GM19328 (cell line): ENCODE results near the gene MRPL12.

Source experiments
- ATAC-seq: cut with Tn5 transposase; IDR thresholded peaks from one replicate; pipeline ENCODE4 v1.9.1; 2021; ENCODE audit warnings: mild to moderate bottlenecking, moderate library complexity; ENCODE audit not compliant: unreplicated experiment

MRPL12 gene

DNA sequence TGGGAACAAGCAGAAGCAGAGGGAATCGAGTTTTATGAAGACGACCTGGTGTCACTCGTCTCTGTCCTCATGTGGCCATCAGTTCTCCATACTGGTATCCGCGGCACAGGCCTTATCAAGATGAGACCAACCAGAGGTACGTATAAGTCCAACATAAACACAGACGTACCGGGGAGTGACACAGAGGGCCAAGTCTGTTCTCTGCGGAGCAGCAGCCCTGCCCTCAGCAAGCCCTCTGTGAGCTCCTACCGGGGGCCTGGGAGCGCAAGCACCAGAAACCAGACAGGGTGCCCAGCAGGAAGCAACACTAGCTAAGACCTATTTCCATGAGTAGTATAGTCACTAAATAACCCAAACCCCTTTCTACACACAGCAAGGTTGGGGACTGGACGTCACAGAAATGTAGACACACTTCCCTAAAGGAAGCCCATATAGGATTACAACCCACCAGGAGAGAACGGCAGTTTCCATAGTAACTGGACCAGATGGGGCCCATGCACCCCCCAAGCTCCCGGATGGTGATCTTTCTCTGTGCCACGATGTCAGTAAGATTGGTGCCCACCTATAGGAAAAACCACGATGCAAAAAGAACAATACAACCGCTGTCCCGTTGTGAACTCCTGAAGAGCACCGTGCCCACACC is 20.5 kb upstream of the MRPL12 start:
- no peak for ATAC-seq

DNA sequence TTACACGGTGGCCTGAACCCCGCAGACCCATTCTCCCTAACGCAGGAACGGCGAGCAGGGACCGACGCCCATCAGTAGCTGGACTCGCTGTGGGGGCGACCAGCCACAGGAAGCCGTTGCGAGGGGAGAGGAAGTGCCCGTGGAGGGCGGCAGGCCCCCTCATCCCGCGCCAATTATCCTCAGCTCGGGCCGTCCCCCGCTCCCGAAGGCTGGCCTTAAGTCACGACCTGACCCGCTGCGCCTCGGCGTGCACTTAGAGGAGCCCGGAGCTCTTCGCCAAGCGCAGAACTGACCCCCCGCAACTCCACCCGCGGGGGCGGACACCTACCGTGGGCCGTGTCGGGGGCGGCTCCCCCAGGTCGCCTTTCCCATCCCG is 20.0 kb upstream of the MRPL12 start:
- ATAC-seq = peak; percentile 21

DNA sequence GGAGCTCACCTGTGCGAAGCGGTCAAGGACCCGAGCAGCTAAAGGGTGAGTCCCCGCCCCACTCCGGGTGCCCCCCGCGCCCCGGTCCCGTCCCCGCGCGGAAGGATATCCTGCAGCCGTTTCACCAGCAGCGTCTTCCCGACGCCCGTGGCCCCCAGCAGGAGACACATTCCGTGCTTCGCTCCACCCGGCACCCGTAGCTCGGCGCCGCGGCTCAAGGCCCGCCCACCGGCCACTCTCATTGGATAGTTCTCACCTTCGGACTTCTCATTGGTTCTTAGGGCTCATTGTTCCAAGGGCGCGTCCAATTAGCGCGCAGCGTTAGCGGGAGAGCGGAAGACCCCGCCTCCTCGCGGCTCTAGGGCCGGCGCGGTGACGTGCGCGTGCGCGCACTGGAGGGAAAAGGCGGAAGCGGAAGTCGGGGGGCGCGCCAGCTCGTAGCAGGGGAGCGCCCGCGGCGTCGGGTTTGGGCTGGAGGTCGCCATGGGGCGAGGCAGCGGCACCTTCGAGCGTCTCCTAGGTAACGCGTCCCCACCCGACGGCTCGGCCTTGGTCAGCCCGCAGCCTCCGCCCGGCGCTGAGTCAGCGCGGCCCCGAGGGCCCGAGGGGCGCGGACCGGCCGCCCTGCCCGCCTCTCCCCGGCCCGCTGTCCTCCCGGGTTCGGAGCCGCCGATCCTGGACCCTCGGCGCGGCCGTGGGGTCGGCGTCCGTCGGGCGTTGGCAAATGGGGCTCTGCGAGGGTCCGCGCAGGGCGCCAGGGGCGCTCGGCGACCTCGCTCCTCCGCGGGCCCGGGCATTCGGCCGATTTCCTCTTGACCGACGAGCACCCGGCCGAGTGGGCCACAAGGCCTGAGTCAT is 19.4 kb upstream of the MRPL12 start, which contains the start of the genes ARL16 and HGS:
Gene ARL16, minus strand, starts transcription at position 214 of the 858 bp plus-strand sequence. Its CDS starts 44 bp downstream, at position 170.
Gene HGS, plus strand, starts transcription at position 428 of the 858 bp plus-strand sequence. Its CDS starts 56 bp downstream, at position 484.
- peak; percentile 94 for ATAC-seq

DNA sequence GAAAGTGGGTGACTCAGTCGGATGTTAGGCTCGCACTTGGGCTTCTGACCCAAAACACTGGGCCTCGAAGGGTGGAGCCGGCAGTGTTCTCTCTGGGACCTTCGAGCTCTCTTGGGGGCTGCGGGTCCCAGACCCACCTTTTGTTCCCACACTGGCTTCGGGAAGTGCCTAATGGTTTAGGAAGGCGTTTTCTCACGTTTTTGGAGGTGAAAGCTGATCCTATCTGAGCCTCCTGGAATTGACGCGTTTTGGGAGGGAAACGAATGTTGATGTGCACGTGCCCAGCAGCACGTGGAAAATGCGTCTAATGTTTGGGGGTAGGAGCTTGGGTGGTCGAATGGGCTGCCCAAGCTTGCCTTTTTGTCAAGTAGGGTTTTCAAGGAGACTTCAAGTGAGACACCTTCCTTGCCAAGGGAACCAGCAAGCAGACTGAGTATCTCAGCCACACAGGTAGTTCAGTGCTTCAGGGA is 18.7 kb upstream of the MRPL12 start:
- no peak for ATAC-seq

DNA sequence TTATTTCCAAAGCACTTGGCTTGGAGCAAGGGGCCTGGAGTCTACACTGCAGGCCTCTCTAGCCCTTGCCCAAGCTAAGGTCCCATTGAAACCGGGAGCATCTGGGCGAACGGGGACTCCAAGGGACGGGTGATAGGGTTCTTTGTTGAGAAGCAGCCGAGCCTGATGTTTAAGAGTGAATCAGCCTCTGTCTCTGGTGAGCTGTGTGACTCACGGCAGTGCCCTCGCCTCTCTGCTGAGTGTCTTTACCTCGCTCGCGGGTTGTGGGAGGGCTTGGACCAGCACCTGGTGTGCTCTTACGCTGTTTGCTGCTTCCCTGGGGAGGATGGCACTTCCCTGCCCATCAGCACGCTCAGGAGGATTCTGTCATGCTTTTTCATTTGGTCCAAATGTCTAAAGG is 18.1 kb upstream of the MRPL12 start:
- no peak for ATAC-seq

DNA sequence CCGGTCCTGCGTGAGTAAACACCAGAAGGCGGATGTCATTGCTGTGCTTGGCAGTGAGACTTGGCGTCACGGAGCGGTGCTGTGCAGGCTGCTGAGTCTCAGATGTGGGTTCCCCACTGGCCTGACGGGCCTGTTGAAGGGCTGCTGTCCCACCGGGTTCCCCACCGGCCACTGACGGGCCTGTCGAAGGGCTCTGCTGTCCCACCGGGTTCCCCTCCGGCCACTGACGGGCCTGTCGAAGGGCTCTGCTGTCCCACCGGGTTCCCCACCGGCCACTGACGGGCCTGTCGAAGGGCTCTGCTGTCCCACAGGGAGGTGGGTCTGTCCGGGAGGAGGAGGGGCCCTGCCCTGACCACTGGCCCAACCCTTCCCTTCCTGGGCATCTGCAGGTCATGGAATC is 16.6 kb upstream of the MRPL12 start:
- ATAC-seq = no peak

DNA sequence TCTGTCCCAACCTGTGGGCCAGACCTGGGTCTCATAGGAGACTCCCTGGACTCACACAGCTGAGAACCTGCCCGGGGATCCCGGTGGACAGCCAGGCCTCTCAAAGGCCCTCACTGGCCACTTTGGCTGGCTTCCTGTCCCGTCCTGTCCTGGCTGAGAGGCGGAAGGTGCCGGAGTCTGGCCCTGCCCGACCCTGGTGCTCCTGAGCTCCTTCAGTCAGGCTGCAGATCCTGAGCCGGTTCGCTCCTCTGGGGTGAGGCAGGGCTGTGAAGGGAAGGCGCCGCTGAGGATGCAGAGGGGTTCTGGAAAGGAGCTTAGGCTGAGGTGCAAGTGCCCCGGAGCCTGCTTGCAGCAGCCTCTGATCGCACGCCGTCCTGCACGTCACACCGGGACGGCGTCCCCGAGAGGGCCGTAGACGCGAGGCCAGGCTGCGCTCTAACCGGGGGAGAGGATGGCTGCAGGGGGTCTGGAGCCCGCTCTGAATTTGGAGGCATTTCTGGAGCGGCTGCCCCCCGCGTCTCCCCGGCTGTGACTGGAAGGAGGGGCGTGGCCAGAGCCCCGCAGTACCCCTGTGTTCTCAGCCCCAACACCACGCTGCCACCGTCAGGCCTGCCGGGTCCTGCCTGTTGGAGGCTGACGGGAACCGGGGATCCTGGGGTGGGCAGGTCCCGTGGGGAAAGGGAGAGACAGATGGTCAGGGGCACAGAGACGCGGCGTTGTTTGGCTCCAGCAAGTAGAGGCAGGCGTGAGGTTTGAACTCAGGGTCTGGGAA is 15.2 kb upstream of the MRPL12 start:
- ATAC-seq = no peak

DNA sequence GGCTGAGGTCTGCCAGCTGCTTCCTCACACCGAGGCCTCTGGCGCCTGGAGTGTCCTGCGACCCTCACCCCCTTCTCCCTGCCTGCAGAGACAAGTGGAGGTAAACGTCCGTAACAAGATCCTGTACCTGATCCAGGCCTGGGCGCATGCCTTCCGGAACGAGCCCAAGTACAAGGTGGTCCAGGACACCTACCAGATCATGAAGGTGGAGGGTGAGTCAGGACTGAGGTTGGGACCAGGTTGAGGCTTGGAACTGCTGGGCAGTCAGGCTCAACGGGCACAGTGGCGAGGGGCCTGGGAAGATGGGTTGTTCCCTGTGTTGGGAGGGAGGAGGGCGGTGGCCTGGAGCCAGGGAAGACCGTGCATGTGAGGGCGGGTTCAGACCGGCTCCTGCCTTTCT is 14.6 kb upstream of the MRPL12 start:
- no peak for ATAC-seq

DNA sequence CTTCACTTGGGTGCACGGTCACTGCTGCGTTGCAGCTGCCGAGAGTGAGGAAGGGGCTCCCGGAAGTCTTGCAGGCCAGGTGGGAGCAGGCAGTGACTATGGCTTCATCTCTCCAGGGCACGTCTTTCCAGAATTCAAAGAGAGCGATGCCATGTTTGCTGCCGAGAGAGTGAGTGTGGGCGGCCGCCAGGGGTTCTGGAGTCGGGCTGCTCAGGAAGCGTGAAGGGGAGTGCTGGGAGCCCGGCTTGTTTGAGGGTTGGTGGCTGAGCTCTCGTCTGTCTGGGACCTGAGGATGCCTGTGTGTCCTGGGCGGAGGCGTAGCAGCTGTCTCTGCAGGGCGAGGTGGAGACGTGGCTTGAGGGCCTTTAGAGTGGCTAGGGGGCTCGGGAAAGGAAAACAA is 13.1 kb upstream of the MRPL12 start:
- no peak for ATAC-seq

DNA sequence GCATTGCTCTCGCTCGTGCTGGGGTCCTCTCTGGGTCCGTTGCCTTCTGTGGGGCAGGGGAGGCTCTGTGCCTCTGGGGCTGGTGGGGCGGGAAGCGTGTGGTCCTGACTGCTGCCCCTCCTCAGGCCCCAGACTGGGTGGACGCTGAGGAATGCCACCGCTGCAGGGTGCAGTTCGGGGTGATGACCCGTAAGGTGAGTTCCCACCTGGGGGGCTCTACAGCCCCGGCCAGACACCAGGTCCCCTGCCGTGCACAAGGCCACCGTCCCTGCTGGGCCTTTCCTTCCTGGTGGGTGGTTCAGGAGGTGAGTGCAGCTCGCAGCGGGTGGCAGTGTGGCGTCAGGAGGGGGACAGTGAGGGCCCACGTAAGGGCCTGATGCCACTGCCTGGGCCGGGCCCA is 12.6 kb upstream of the MRPL12 start:
- no peak for ATAC-seq

DNA sequence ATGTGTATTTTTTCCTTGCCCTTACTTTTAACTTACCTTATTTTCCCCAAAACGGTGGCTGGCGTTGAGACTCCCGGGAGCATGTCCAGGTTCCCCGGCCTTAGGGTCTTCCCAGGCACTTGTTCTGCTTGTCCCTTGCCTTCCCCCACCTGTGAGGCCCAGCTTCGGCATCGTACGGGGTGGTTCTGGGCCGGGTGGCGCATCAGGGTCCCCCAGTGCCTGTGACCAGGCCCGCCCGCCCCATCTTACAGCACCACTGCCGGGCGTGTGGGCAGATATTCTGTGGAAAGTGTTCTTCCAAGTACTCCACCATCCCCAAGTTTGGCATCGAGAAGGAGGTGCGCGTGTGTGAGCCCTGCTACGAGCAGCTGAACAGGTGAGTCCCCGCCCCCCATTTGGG is 12.0 kb upstream of the MRPL12 start:
- ATAC-seq = no peak

DNA sequence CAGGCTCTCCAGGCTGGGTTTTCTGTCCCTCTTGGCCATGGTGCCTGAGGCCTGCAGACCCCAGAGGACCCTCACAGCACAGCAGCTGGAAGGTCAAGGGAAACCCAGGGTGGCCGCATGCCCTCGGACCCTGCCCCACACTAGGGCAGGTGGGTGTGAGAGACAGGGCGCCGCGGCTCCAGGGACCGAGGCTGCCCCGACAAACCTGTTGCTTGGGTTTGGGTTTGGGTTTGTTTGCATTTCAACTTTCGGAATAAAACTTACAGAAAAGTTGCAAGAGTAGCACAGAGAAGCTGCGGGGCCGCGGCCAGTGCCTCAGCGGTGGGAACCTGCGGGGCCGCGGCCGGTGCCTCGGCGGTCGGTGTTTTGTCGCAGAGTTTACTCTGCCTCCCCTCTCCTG is 11.6 kb upstream of the MRPL12 start:
- no peak for ATAC-seq

DNA sequence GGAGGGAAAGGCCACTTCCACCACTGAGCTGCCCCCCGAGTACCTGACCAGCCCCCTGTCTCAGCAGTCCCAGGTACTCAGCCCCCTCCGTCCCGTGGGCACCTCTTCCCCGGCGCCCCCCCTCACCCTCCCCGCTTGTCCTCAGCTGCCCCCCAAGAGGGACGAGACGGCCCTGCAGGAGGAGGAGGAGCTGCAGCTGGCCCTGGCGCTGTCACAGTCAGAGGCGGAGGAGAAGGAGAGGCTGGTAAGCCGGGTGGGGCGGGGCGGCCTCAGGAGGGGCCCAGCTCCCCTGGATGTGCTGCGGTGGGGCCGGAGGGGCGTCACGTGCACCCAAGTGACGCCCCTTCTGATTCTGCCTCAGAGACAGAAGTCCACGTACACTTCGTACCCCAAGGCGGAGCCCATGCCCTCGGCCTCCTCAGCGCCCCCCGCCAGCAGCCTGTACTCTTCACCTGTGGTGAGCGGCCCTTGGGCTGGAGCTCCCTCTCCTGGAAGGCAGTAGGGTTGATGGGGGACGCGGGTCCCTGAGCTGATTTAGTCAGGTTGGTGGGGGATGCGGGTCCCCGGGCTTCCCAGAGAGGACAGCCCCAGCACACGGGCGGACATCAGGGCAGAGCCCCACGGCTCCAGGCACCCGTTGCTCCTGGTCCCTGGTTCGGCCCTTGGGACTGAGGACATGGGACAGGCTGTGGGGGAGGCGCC is 9.5 kb upstream of the MRPL12 start:
- no peak for ATAC-seq

DNA sequence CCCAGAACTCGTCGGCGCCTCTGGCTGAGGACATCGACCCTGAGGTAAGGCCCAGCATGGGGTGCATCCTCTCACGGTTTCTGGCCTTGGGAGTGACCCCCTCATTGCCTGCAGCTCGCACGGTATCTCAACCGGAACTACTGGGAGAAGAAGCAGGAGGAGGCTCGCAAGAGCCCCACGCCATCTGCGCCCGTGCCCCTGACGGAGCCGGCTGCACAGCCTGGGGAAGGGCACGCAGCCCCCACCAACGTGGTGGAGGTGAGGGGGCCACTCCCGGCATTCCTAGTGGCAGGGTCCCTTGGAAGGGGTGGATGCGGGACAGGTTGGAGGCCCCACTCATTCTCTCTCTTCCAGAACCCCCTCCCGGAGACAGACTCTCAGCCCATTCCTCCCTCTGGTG is 8.4 kb upstream of the MRPL12 start:
- no peak for ATAC-seq

DNA sequence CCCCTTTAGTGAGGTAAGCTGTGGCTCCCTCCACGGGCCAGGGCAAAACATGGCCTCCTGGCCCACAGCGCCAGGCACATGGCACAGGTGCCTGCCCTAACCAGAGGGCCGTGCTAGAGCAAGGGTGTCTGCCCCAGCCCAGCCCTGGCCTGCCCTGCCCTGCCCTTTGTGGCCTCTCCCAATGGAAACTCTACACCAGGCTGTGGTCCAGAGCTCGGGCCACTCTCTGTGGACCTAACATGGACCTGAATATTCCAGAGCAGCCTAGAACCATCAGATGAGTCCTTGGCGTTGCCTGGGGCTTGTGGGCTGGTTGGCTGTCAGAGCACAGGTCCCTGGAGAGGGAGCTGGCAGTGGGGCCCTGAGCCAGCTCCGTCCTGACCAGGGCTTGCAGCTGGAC is 8.0 kb upstream of the MRPL12 start:
- ATAC-seq = no peak

DNA sequence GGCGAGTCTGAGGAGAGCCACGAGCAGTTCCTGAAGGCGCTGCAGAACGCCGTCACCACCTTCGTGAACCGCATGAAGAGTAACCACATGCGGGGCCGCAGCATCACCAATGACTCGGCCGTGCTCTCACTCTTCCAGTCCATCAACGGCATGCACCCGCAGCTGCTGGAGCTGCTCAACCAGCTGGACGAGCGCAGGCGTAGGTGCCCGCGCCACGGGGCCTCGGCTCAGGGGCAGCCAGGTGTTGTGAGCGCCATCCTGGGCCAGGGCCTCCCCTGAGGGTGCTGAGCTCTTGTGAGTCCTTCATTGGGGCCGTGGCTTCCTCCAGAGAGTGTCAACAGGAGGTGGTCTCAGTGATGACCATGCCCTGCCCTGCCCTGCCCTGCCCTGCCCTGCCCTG is 7.4 kb upstream of the MRPL12 start:
- no peak for ATAC-seq

DNA sequence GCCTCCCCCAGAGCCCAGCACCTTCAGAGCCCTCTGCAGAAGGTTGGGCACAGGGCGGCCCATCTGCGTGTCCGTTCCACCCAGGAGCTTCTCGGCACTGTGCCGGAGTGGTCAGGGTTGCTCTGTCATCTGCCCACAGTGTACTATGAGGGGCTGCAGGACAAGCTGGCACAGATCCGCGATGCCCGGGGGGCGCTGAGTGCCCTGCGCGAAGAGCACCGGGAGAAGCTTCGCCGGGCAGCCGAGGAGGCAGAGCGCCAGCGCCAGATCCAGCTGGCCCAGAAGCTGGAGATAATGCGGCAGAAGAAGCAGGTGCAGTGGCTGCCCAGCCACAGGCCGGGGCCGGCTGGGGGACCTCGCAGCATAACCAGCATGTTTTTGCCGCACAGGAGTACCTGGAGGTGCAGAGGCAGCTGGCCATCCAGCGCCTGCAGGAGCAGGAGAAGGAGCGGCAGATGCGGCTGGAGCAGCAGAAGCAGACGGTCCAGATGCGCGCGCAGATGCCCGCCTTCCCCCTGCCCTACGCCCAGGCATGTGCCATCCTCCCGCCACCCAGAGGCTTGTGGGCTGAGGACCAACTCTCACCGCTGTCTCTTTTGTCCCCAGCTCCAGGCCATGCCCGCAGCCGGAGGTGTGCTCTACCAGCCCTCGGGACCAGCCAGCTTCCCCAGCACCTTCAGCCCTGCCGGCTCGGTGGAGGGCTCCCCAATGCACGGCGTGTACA is 6.8 kb upstream of the MRPL12 start:
- ATAC-seq = no peak

DNA sequence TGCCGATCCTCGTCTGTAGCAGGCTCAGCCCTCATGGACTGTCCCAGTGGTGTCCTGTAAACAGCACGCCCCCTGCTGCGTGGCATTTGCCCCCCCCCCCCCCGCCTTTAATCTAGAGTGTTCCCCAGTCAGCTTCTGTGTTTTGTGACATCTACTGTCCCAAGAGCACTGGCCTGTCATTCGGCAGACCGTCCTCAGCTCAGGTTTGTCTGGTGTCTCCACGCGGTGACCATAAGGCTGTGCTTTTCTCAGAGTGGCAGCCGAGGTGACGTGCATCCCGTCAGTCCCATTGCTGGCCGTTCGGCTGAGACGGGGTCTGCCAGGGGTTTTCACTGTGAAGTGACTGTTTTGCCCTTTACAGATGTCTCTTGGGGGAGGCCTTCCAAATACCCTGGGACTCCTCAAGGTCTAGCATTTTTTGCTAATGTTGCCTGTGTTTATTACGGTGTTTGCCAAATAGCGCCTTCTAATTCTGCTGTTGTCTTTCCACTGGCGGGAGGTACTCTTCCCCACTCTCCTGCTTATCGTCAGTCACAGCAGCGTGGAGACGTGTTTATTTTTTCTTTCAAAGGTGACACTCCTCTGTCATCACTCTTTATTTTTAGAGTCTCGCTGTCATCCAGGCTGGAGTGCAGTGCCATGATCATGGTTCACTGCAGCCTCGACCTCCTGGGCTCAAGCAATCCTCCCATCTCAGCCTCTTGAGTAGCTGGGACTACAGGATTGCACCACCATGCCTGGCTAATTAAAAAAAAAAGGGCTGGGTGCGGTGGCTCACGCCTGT is 5.7 kb upstream of the MRPL12 start:
- ATAC-seq = no peak
